IMR-90 (cell line): Measurements from ENCODE around the gene KCNH4. TPM values are rescaled to one million over a fixed set of nuclear protein-coding genes. Genes with fewer than 3 reads are reported as not detected.

Experiments
- ATAC-seq: fragments of 200-7000 bp; cut with Tn5 transposase; 2 replicates; pipeline ENCODE4 v1.9.1; 2020; ENCODE audit warnings: low read depth, mild to moderate bottlenecking, moderate library complexity
- BruUV-seq: library from RNA; stranded (reverse); fragments of 400-500 nt; replicated peaks from 2 replicates; lab custom pipeline; 2021; lab: Mats Ljungman, UMichigan
- CTCF ChIA-PET: fragments of 300-600 bp; formaldehyde crosslinking; extraction: SDS; loops from one replicate; lab custom pipeline; 2021; ENCODE audit warnings: antibody characterized with exemption; lab: Yijun Ruan, JAX
- POLR2A ChIA-PET: fragments of 300-600 bp; sonication (Branson Sonifier 250); formaldehyde crosslinking; loops from one replicate; lab custom pipeline; 2022; ENCODE audit warnings: antibody characterized with exemption; ENCODE audit not compliant: unreplicated experiment; lab: Charles Lee
- DNase-seq: peaks from one replicate; pipeline ENCODE4 v3.0.0; 2013
- H2AFZ ChIP-seq: replicated peaks from 2 replicates; pipeline ENCODE3; 2013; ENCODE audit warnings: low read length, mild to moderate bottlenecking; ENCODE audit not compliant: poor library complexity
- H2AK5ac ChIP-seq: 2 replicates; pipeline ENCODE4 v1.6.1; 2013; ENCODE audit warnings: low read depth, low read length, inconsistent platforms
- H2AK9ac ChIP-seq: replicated peaks from 2 replicates; pipeline ENCODE3; 2013; ENCODE audit warnings: mild to moderate bottlenecking, low read depth, low read length, moderate library complexity; ENCODE audit not compliant: poor library complexity
- H2BK120ac ChIP-seq: 2 replicates; pipeline ENCODE4 v1.6.1; 2013; ENCODE audit warnings: low read depth, low read length, inconsistent platforms
- H2BK15ac ChIP-seq: 3 replicates; pipeline ENCODE4 v1.6.1; 2013; ENCODE audit warnings: low read depth, low read length, inconsistent platforms
- H2BK20ac ChIP-seq: 2 replicates; pipeline ENCODE4 v1.6.1; 2013; ENCODE audit warnings: low read depth, mild to moderate bottlenecking, inconsistent platforms, low read length, moderate library complexity
- H2BK5ac ChIP-seq: 2 replicates; pipeline ENCODE4 v1.6.1; 2013; ENCODE audit warnings: mild to moderate bottlenecking, low read depth, low read length, inconsistent platforms; ENCODE audit not compliant: poor library complexity, severe bottlenecking
- H3K14ac ChIP-seq: replicated peaks from 2 replicates; pipeline ENCODE4 v1.6.1; 2013; ENCODE audit warnings: low read depth, low read length, inconsistent platforms
- H3K18ac ChIP-seq: 2 replicates; pipeline ENCODE4 v1.6.1; 2013; ENCODE audit warnings: low read depth, low read length, control low read depth
- H3K23ac ChIP-seq: 2 replicates; pipeline ENCODE4 v1.6.1; 2013; ENCODE audit warnings: low read depth, low read length, inconsistent platforms
- H3K27ac ChIP-seq: 2 replicates; pipeline ENCODE4 v1.5.1; 2013; ENCODE audit warnings: mild to moderate bottlenecking, control low read depth, low read length; ENCODE audit not compliant: insufficient read depth
- H3K27me3 ChIP-seq: 2 replicates; pipeline ENCODE4 v1.6.1; 2013; ENCODE audit warnings: low read length; ENCODE audit not compliant: control insufficient read depth, insufficient read depth
- H3K36me3 ChIP-seq: 2 replicates; pipeline ENCODE4 v1.6.1; 2013; ENCODE audit warnings: low read length, mixed read lengths; ENCODE audit not compliant: control insufficient read depth, insufficient read depth
- H3K4ac ChIP-seq: 2 replicates; pipeline ENCODE4 v1.6.1; 2013; ENCODE audit warnings: low read depth, low read length, inconsistent platforms
- H3K4me1 ChIP-seq: 2 replicates; pipeline ENCODE4 v1.6.1; 2013; ENCODE audit warnings: low read length, mixed read lengths; ENCODE audit not compliant: control insufficient read depth, insufficient read depth
- H3K4me2 ChIP-seq: 2 replicates; pipeline ENCODE4 v1.6.1; 2013; ENCODE audit warnings: low read depth, mild to moderate bottlenecking, control low read depth, low read length, moderate library complexity
- H3K4me3 ChIP-seq: 2 replicates; pipeline ENCODE4 v1.5.1; 2013; ENCODE audit warnings: low read depth, mild to moderate bottlenecking, control low read depth, low read length, moderate library complexity; ENCODE audit not compliant: insufficient read depth
- H3K56ac ChIP-seq: 2 replicates; pipeline ENCODE4 v1.6.1; 2013; ENCODE audit warnings: low read length, inconsistent platforms; ENCODE audit not compliant: insufficient read depth; ENCODE audit errors: extremely low read depth
- H3K79me1 ChIP-seq, 2 experiments: 2 replicates each; pipeline ENCODE4 v1.6.1; 2013; ENCODE audit warnings: low read length in 2 of 2, inconsistent platforms in 1 of 2, low read depth in 1 of 2
- H3K9ac ChIP-seq: 2 replicates; pipeline ENCODE4 v1.6.1; 2013; ENCODE audit warnings: low read depth, low read length, control low read depth
- H3K9me1 ChIP-seq: 2 replicates; pipeline ENCODE4 v1.6.1; 2013; ENCODE audit warnings: low read length, inconsistent platforms; ENCODE audit not compliant: insufficient read depth
- H3K9me3 ChIP-seq: 2 replicates; pipeline ENCODE4 v1.6.1; 2013; ENCODE audit warnings: low read length; ENCODE audit not compliant: control insufficient read depth, insufficient read depth
- H4K20me1 ChIP-seq: 2 replicates; pipeline ENCODE4 v1.6.1; 2013; ENCODE audit warnings: low read length, inconsistent platforms; ENCODE audit not compliant: insufficient read depth
- H4K5ac ChIP-seq: 2 replicates; pipeline ENCODE4 v1.6.1; 2013; ENCODE audit warnings: mild to moderate bottlenecking, low read depth, low read length, control low read depth
- H4K8ac ChIP-seq, 2 experiments: 2 replicates each; pipeline ENCODE4 v1.6.1; 2013; ENCODE audit warnings: low read depth in 2 of 2, low read length in 2 of 2, control low read depth in 1 of 2, inconsistent platforms in 1 of 2
- H4K91ac ChIP-seq: 2 replicates; pipeline ENCODE4 v1.6.1; 2013; ENCODE audit warnings: low read depth, low read length, inconsistent platforms; ENCODE audit not compliant: insufficient read depth
- CEBPB ChIP-seq: IDR thresholded peaks from 2 replicates; pipeline ENCODE4 v1.6.1; 2012; ENCODE audit warnings: low read depth, low read length, improper control_type of control experiment
- MXI1 ChIP-seq: IDR thresholded peaks from 2 replicates; pipeline ENCODE4 v1.6.1; 2012; ENCODE audit warnings: low read depth, mild to moderate bottlenecking, low read length, moderate library complexity, borderline replicate concordance
- SMC3 ChIP-seq: fragments of 150-350 bp; IDR thresholded peaks from 2 replicates; pipeline ENCODE4 v1.6.1; 2016; ENCODE audit warnings: low read depth, mild to moderate bottlenecking, antibody characterized with exemption, low read length, moderate library complexity
- WGBS, 2 experiments: methylation state at CpG; one replicate each; pipeline versions ENCODE4 v1.1.5 to v1.1.7; 2013; ENCODE audit warnings: missing lambda C conversion rate in 2 of 2; ENCODE audit not compliant: insufficient read length in 1 of 2; ENCODE audit errors: extremely low coverage in 2 of 2; 5-methylcytosine and 5-hydroxymethylcytosine counted together
- dilution Hi-C: fragments of 300-500 bp; cut with HindIII; formaldehyde crosslinking; loops from one replicate; pipeline ENCODE4 v1.14.3; 2018; ENCODE audit warnings: low sequenced_read_pairs; ENCODE audit not compliant: unreplicated experiment
- in situ Hi-C: fragments of 300-500 bp; cut with MboI; formaldehyde crosslinking; loops from 3 replicates; pipeline ENCODE4 v1.14.3; 2019; ENCODE audit warnings: low sequenced_read_pairs, inconsistent platforms, mixed read lengths
- intact Hi-C: fragments of 100-400 bp; cut with micrococcal nuclease; formaldehyde crosslinking; loops from 2 replicates; pipeline ENCODE4 v1.10.0; 2022
- polyA plus RNA-seq, 3 experiments: library from polyadenylated mRNA; depleted of rRNA; stranded (reverse); fragments of >200 nt; gene quantifications; 2 replicates each; pipeline ENCODE4 v1.2.3, GENCODE V29; 2012; ENCODE audit warnings: low replicate concordance in 1 of 3
- total RNA-seq: library from RNA; depleted of rRNA; stranded (reverse); fragments of >200 nt; gene quantifications from 2 replicates; pipeline ENCODE4 v1.2.3, GENCODE V29; 2012

KCNH4 gene
- total and polyA plus RNA-seq, 2 of the 4 experiments (the other 2 are of a cell fraction): 0.03 TPM; not detected in 1

DNA sequence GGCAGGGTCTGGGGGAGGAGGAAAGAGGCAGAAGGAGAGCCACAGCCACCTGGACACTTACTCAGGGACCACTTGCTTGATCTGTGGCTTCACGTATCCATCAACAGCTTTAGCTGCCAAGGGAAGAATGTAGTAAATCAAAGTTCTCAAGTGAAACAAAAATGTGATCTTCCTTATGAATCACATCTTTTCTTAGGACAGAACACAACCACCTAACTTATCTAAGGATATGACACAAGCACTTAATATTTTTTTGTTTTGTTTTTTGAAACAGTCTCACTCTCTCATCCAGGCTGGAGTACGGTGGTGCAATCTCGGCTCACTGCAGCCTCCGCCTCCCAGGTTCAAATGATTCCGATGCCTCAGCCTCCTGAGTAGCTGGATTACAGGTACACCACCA, 21.8 kb upstream of the KCNH4 start:
- H4K5ac ChIP-seq: no peak overlapping the region
- H3K4me1 ChIP-seq: 0 out of 2 replicates have a peak, but pooled peaks cover 1% of the 10 kb centered on the region
- H2BK120ac ChIP-seq: no peak overlapping the region
- peaks cover 0 to 10% of the 10 kb centered on the region in 2 experiments; a peak in 2 of 4 replicates for H3K79me1 ChIP-seq
- no peak overlapping the region for H2AFZ ChIP-seq
- H3K27ac ChIP-seq: no peak overlapping the region
- H3K4me3 ChIP-seq: no peak overlapping the region
- H2AK9ac ChIP-seq: no peak overlapping the region
- no peak overlapping the region for H3K4ac ChIP-seq
- no peak overlapping the region for H4K8ac ChIP-seq
- no peak for TF ChIP-seq MXI1
- TF ChIP-seq CEBPB: peak; percentile 37; the same call in 1 of the 2 replicates
- no peak for TF ChIP-seq SMC3
- H2AK5ac ChIP-seq: no peak overlapping the region
- dilution Hi-C loops (no loop called here), intact Hi-C loops (no loop called here), in situ Hi-C loops (no loop called here)
- no peak overlapping the region for H3K56ac ChIP-seq
- H3K23ac ChIP-seq: no peak overlapping the region
- H3K9me3 ChIP-seq: no peaks in the 10 kb centered on the region
- no peak; the same call in 1 of the 2 replicates for ATAC-seq
- peaks cover 5% of the 10 kb centered on the region; the same call in 1 of the 2 replicates for H3K9me1 ChIP-seq
- no peak overlapping the region for H2BK15ac ChIP-seq
- no peak overlapping the region for H3K9ac ChIP-seq
- BruUV-seq: no TSS peak
- H3K14ac ChIP-seq: no peak overlapping the region
- ChIA-PET POLR2A (no interaction called here), CTCF (no interaction called here)
- H2BK5ac ChIP-seq: no peak overlapping the region
- H4K20me1 ChIP-seq: peaks cover 3% of the 10 kb centered on the region; the same call in 1 of the 2 replicates
- no peak overlapping the region for H4K91ac ChIP-seq
- no peak overlapping the region for H3K4me2 ChIP-seq
- no peak overlapping the region for H3K18ac ChIP-seq
- DNase-seq: peak; percentile 19
- H2BK20ac ChIP-seq: no peak overlapping the region
- peaks cover 52% of the 10 kb centered on the region for H3K36me3 ChIP-seq
- WGBS, 2 experiments: no CpG with 5 or more reads among the region's 5 CpGs
- no peaks in the 10 kb centered on the region for H3K27me3 ChIP-seq
